HEK293 (cell line): Measurements from ENCODE around the gene PNMA8A.

Experiments used
- ATF2 ChIP-seq: fragments of 450-650 bp; formaldehyde crosslinking; IDR thresholded peaks from 2 replicates; pipeline ENCODE4 v1.5.1; 2016; ENCODE audit warnings: missing biosample characterization, missing genetic modification characterization, low read depth
- CTCF ChIP-seq: fragments of 450-650 bp; formaldehyde crosslinking; IDR thresholded peaks from 2 replicates; pipeline ENCODE4 v1.5.1; 2016; ENCODE audit warnings: missing biosample characterization, missing genetic modification characterization
- INSM2 ChIP-seq: fragments of 450-650 bp; formaldehyde crosslinking; IDR thresholded peaks from 2 replicates; pipeline ENCODE4 v1.5.1; 2016; ENCODE audit warnings: missing biosample characterization, missing genetic modification characterization
- ZNF140 ChIP-seq: fragments of 450-650 bp; formaldehyde crosslinking; IDR thresholded peaks from 2 replicates; pipeline ENCODE4 v1.5.1; 2016; ENCODE audit warnings: missing biosample characterization, missing genetic modification characterization
- ZNF311 ChIP-seq: fragments of 450-650 bp; formaldehyde crosslinking; IDR thresholded peaks from 2 replicates; pipeline ENCODE4 v1.5.1; 2017; ENCODE audit warnings: missing biosample characterization, missing genetic modification characterization, borderline replicate concordance
- ZNF501 ChIP-seq: fragments of 450-650 bp; formaldehyde crosslinking; IDR thresholded peaks from 2 replicates; pipeline ENCODE4 v1.5.1; 2016; ENCODE audit warnings: missing biosample characterization, missing genetic modification characterization
- ZNF639 ChIP-seq: fragments of 450-650 bp; formaldehyde crosslinking; IDR thresholded peaks from 2 replicates; pipeline ENCODE4 v1.5.1; 2016; ENCODE audit warnings: missing biosample characterization, missing genetic modification characterization

GRCh38 chr19:46503848-46504453 lies 32.6 kb upstream of the PNMA8A start:
- no peak for TF ChIP-seq INSM2 (tag by site-specific recombination)
- no peak for TF ChIP-seq ZNF140 (tag by site-specific recombination)
- no peak for TF ChIP-seq ZNF501
- TF ChIP-seq ZNF311 = no peak
- no peak for TF ChIP-seq CTCF (tag by site-specific recombination)
- no peak for TF ChIP-seq ZNF639 (tag by site-specific recombination)
- TF ChIP-seq ATF2 = no peak
